Measurements from ENCODE around the gene PPP5C.

- TF ChIP-seq CTCF (conservative IDR thresholded peaks at IDR 0.05; ENCODE audit: low read depth, low read length) (no peak), EZH2 (IDR thresholded peaks at IDR 0.05; ENCODE audit: low read length, unreplicated experiment) (no peak), EZH2phosphoT487 (IDR thresholded peaks at IDR 0.05; ENCODE audit: borderline replicate concordance, low read length) (no peak)
These were observed 2.5 kb upstream of the PPP5C start for GRCh38 chr19:46344363-46344762.

All from PC-3 (cell line).